NCI-H187 treated with DMSO at 0.1 percent for 48 hours (cell line): ENCODE measurements around the gene CBLL2.
"Not testable (repeated sequence)": the region's sequence is repeated elsewhere in the genome, so short reads cannot be mapped to it uniquely, and the experiment has no call there.

Experiments
- DNase-seq: peaks from one replicate; lab custom pipeline; 2025; lab: John Stamatoyannopoulos, UW

Gene CBLL2

DNA sequence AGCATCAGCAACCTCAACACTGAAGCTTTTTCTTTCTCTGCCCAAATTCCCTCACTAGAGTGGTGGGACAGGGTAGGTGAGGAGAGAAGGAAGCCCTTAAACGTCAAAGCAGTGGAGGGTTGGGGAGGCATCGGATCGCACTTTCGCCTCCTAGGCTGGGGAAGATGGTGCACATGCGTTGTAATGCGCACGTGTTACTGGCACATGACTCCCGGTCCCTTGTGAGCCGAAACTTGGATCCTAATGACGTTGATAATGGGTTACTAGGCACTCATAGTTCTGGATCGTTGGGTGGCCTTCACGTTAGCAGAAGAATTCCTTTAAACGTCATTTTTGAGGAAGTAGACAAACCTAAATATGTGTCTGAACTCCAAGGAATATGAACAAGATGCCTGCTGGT is at the start of gene CBLL2:
CBLL2 (plus strand) TSS at position 301 of the 400 bp plus-strand sequence; CDS start at position 380, 79 bp downstream.
- no peak for DNase-seq

GRCh38 chrX:22234380-22234779 is 38.3 kb upstream of the CBLL2 start:
- no peak for DNase-seq

DNA sequence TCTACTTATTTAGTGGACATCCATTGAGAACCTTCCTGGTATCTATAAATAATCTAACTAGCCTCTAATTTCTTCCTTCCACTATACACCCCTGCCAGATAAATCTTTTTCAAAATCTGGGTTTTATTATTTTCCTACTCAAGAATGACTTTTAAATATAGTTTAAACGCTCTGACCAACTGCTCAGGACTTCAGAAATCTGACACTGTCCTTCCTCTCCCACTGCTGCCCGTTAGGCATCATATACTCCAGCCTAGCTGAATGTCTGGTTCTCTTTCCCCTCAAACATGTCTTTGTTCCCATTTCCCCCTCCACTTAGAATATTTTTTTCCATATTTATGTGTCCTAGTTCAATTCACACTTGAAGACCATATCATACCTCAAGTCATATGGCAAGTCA is 35.2 kb upstream of the CBLL2 start:
- no peak for DNase-seq

- no peak for DNase-seq
Measured at GRCh38 chrX:22246620-22247019, 26.1 kb upstream of the CBLL2 start.

DNA sequence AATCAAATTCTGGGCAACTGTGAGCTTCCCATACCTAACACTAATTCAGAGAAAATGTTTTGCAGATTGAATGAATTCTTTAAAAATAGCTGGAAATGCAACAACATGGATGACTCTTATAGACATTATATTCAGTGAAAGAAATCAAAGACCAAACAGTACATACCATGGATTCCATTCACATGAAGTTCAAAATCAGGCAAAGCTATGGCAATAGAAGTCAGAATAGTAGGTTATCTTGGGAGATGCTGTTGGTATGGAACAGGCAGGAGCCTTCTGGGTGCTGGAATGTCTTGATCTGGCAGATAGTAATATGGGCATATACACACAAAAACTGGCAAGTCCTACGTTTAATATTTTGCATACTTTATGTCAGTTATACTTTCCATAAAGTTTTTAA is 25.5 kb upstream of the CBLL2 start:
- DNase-seq, result no peak

DNA sequence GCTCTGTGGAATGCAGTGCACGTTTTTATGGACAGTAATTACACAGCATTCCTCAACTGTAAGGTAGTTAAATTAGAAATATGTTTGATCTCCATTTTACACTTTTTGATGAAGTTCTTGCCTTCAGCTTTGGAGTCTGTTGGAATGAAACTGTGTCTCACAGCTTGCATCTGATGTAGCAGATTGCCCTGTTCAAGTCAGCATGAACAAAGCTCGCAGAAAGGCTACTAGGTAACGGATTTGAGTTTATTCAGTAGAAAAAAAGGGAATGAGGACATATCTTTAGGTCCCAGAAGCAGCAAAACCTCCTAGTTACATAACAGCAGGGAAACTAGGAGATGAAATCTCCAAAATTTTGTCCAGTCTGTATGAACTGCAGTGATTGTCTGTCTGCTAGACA is 24.3 kb upstream of the CBLL2 start:
- DNase-seq, result no peak

GRCh38 chrX:22249371-22249770 is 23.3 kb upstream of the CBLL2 start:
- DNase-seq, result no peak

- DNase-seq, result no peak
Measured at GRCh38 chrX:22268706-22269105, 4.0 kb upstream of the CBLL2 start.

GRCh38 chrX:22273714-22274317 is 1.1 kb downstream of the CBLL2 start:
- DNase-seq, result no peak

GRCh38 chrX:22276781-22277180 is 4.1 kb downstream of the CBLL2 start:
- DNase-seq, result no peak

- no peak for DNase-seq
Measured at GRCh38 chrX:22278375-22278774, 5.7 kb downstream of the CBLL2 start.

DNA sequence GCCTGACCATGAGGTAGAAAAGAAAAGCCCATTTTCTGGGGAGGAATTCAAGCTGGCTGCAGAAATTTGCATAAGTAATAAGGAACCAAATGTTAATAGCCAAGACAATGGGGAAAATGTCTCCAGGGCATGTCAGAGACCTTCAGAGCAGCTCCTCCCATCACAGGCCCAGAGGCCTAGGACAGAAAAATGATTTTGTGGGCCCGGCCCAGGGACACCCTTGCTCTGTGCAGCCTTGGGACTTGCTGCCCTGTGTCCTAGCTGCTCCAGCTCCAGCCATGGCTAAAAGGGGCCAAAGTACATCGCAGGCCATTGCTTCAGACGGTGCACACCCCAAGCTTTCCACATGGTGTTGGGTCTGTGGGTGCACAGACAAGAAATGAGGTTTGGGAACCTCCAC is 16.5 kb downstream of the CBLL2 start:
- DNase-seq, result not testable (repeated sequence)

- no peak for DNase-seq
Measured at GRCh38 chrX:22296871-22297270, 24.2 kb downstream of the CBLL2 start.

GRCh38 chrX:22300130-22300529 is 27.4 kb downstream of the CBLL2 start:
- DNase-seq, result peak; percentile 42

- no peak for DNase-seq
Measured at GRCh38 chrX:22310779-22311178, 38.1 kb downstream of the CBLL2 start.

GRCh38 chrX:22313766-22314165 is 41.1 kb downstream of the CBLL2 start:
- no peak for DNase-seq

DNA sequence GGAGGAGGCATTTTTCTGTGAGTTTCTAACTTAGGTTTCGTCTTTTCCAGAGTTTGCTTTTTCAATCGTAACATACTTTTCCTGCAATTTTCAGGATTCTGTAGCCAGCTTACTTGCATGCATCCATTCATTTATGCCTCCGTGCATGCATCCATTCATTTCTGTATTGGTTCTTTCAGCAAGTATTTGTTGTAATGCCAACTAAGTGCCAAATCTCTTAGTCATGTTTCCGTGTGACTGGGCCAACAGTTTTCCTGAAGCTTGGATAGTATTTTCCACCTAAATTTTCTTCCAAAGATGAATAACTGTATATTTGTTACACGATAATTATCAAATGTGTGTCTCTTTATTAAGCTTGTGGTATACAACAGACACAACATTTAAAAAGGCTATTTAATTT is 41.5 kb downstream of the CBLL2 start:
- DNase-seq, result no peak

- no peak for DNase-seq
Measured at GRCh38 chrX:22314692-22315091, 42.0 kb downstream of the CBLL2 start.

GRCh38 chrX:22315151-22315550 is 42.4 kb downstream of the CBLL2 start:
- DNase-seq, result no peak

DNA sequence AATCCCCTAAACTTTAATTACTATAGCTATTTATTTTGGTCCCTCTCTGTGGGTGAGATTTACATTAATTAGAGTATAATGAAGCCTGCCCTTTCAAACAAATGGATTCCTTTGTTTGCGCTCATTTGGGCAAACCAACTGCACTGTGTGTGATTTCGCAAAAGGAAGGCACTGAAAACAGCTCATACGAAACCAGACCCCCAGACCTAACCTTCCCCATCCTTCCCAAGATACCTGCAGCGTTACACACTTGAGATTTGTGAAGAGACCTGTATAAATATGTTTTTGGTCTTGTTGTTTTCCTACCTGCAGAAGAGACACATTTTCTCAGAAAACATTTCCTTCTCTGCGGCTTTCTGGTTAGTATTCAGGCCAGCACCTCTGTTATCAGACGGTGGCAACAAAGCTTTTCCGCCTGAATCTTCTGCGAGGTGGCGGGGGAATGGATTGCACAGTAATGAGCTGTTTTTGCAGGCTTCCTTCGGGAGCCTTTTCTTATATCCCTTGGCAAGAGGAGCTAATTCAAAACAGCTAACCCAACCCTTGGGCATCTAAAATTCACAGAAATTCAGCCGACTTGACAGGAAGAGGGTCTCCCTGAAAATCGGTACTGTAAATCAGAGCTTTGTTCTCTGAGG is 47.6 kb downstream of the CBLL2 start:
- no peak for DNase-seq

DNA sequence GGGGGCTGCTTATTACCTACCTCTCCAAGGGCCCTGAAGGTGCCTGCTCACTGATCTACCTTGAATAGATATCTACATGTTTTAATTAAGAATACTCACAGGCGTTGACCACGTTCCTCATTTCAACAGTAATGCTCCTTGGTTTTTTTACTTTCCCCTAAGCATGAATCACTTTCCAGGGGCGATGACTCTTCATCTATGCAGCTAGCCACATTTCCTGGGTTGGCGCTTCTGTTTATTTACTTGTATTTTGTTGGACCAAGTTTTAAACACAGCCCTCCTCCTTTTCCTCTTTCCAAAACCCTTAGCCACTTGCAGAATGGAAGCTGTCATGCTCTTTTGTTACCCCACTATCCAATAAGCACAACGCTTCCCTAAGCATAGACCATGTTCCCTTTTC is 50.8 kb downstream of the CBLL2 start:
- DNase-seq, result no peak
